Activated CD4-positive, alpha-beta T cell treated with anti-CD3 and anti-CD28 coated beads, Interleukin-2, Interleukin-4, amounts not matched to agents 100 ng/mL and 50 ng/mL, durations not matched to agents 16 hours and 8 hours (primary cell): ENCODE results near the gene RPS6KA3.
"Not testable (repeated sequence)": the region's sequence is repeated elsewhere in the genome, so short reads cannot be mapped to it uniquely, and the experiment has no call there.

Experiments used
- DNase-seq: peaks from one replicate; pipeline ENCODE4 v3.0.0-alpha.2; 2020; ENCODE audit warnings: low spot score

RPS6KA3 gene

GRCh38 chrX:20143561-20143960, 123.1 kb downstream of the RPS6KA3 start:
- DNase-seq, result no peak

DNA sequence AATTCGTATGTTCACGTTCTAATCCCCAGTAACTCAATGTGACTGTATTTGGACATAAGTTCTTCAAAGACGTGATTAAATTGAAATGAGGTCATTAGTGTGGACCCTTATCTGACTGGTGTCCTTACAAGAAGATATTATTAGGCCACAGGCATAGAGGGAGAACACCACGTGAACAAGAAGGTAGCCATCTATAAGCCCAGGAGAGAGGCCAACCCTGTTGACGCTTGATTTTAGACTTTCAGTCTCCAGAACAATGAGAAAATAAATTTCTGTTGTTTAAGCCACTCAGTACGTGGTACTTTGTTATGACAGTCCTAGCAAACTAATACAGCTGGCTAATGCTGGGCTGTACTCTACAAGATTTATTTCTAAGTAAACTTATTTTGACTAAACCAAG, 123.6 kb downstream of the RPS6KA3 start:
- no peak for DNase-seq

DNA sequence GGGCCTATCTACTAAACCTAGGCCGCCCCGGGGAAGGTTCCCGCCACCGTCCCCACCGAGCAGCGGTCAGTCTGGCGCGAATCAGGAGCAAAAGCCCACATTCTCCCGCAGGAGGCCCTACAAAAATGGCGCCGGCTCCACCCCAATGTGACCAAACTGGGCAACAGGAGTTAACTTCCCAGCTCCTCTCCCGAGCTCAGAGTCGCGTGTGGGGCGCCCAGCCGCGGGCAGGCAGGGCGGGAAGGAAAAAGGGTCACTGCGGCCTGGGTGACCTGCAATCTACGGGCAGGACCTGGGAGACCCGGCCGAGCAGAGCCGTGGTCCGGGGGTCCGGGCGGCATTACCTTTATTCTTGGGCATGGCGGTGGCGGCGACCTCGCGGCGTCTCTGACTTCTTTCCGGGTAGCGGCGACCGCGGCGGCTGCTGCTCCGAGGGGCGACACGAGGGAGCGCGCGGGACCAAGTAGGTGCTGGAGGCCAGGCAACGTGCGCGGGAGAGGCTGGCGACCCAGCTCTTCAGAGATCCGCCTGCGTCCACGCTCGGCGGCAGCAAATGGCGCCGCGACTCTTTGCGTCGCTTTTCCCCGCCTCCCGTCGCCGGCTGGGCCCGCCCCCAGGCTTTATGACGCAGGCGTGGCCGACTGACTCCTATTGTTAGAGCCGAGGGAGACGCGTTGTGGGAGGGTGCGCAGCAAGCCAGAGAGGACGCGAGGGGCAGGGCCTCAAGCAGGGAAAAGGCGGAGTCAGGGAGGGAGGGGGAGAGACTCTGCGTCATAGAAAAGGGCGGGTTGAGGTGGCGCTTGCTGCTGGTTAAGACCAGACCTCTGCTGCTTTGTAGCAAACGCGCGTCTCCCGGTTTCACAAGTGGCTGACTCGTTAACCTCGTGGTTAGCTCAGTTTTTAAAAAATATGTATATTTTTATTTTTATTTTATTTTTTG, 125.2 kb downstream of the RPS6KA3 start, which contains the start of gene EIF1AX:
EIF1AX (minus strand) TSS at position 558 of the 940 bp plus-strand sequence; CDS start at position 360, 198 bp downstream.
- DNase-seq, result peak; percentile 99

GRCh38 chrX:20140420-20140819, 126.3 kb downstream of the RPS6KA3 start:
- peak; percentile 12 for DNase-seq

- DNase-seq, result no peak
Observed at GRCh38 chrX:20139966-20140365, 126.7 kb downstream of the RPS6KA3 start.

DNA sequence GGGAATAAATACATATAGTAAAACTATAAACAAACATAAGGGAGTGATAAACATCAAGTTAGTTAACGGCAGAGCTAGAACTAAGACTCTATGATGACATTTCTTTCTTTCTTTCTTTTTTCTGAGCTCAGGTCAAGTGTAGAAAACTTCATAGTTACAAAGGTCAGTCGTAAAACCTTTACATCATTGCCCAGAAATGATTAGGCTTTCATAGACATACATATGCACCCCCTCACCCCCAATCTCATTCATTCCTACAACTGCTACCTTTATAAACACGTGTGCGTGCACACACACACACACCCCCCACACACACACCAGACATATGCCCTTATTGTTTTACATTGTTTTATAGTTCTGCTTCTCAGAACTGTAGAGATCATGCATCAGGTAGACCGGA, 130.8 kb downstream of the RPS6KA3 start:
- DNase-seq, result no peak

GRCh38 chrX:20132666-20133065, 134.0 kb downstream of the RPS6KA3 start:
- DNase-seq, result no peak

- no peak for DNase-seq
Observed at GRCh38 chrX:20130357-20130756, 136.4 kb downstream of the RPS6KA3 start.

GRCh38 chrX:20129547-20129946, 137.2 kb downstream of the RPS6KA3 start:
- DNase-seq, result no peak

DNA sequence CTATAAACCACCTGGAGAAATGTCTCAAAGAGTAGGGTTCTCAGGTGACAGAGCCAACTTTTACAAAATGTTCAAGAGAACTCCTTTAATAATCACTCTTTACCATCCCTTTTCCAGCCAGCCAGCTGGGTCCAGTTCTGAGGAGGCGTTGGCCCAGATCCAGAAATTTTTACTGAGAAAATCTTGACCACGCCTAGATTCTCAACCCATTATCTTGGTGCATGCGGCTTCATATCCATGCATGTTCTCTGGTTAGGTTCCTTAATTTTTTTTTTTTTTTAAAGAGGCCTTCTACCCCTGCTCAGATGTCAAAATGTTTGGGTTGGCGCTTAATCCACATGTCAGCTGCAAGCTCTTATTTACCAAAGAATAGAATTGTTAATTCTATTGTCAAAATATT, 138.0 kb downstream of the RPS6KA3 start:
- DNase-seq, result no peak

GRCh38 chrX:20127440-20127839, 139.3 kb downstream of the RPS6KA3 start:
- DNase-seq, result not testable (repeated sequence)

GRCh38 chrX:20126833-20127232, 139.9 kb downstream of the RPS6KA3 start:
- DNase-seq, result not testable (repeated sequence)

DNA sequence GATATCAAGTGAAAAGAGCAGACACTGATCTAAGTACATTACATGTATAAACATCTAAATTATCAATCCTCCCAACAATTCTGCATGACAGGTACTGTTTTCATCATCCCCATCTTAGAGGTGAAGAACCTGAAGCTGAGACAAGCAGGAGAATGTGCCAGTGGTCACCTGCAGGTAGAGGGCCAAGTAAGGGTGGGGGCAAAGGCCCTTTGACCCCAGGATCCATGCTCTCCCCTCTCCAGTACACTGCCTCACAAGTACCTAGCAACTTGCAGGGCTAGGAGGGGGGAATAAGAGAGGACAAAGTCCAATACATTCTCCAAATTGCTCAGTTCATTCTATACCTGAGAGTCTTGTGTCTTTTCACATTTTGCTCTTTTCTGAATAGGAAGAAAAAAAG, 141.7 kb downstream of the RPS6KA3 start:
- no peak for DNase-seq

DNA sequence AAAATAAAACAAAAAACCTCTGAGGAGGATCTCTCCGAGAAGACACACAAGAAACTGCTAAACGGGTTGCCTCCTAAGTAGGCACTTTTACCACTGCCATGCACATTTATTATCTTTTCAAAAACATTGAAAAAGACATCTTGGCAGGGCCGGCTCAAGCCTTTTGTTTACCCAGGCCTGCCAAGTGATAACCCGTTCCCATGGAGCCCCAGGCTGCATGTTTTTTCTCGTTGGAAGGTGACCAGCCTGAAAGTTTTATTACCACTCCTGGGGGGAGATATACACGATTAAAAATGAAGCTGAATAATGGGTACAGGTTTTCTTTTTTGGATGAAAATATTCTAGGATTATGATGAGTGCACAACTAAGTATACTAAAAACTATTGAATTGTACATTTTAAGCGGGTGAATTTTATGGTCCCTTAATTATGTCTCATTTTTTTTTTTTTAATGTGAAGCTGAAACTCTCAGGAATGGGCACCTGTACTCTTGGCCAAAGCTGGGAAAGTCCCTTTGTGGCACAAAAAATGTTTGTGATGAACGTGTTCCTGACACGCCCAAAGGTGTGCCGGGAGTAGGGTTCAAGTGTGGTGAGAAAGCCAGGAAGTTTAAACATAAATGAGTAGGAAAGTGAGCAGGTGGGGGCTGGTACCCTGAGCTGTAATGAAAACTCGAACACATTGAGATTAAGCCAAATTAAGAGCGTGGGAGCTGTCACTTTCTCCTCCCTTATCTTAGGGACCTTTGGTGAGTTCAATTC, 148.5 kb downstream of the RPS6KA3 start:
- no peak for DNase-seq

DNA sequence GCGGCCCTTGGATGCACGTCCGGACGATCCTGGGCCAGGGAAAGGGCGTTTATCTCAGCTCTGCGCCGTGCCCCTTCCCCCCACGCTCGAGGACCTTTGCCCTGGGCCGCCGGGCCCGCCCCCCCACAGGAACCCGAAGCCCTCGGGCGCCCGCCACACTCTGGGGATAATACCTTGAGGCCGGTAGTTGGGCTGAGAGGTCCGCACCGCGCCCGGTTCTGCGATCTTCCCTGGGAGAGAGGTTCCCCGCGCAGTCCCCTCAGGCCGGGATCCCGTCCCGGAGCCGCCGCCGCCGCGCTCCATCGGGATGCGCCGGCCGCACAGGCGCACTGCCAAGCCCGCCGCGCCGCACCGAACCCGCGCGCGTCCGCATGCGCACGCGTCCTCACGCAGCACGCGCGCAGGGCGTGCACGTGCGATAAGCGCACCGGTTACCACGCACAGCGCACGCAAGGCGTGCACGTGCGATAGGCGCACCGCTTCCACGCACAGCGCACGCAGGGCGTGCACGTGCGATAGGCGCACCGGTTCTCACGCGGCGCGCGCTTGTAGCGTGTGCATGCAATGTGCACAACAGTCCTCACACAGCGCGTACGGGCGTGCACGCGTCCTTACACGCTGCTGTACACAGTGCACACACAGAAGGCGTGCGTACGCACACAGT, 150.0 kb downstream of the RPS6KA3 start, which contains the start of gene MAP7D2:
MAP7D2 (minus strand) TSS at position 331 of the 664 bp plus-strand sequence; CDS start at position 303, 28 bp downstream.
- DNase-seq, result no peak

DNA sequence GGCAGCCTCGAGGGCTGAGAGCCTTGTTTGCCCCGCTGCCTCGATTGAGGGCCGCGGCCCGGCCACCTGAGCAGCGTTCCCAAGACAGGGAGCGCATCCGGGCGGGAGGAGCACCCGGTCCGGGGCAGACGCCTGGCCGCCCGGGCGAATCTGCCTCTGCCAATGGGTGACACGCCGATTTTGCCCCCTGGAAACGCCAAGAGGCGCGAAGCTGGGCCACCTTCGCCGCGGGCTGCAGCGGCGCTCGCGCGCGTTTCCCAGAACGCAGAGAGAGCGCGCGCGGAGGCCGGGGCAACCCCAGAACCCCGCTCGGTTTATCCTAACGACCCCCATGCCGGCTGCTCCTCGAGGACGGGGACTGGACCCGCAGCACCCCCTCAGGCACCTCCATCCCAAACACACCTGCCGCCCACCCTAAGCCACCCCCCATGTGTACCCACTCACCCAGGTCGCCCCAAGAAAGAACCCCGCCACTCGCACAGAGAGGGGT, 150.6 kb downstream of the RPS6KA3 start:
- DNase-seq, result no peak

DNA sequence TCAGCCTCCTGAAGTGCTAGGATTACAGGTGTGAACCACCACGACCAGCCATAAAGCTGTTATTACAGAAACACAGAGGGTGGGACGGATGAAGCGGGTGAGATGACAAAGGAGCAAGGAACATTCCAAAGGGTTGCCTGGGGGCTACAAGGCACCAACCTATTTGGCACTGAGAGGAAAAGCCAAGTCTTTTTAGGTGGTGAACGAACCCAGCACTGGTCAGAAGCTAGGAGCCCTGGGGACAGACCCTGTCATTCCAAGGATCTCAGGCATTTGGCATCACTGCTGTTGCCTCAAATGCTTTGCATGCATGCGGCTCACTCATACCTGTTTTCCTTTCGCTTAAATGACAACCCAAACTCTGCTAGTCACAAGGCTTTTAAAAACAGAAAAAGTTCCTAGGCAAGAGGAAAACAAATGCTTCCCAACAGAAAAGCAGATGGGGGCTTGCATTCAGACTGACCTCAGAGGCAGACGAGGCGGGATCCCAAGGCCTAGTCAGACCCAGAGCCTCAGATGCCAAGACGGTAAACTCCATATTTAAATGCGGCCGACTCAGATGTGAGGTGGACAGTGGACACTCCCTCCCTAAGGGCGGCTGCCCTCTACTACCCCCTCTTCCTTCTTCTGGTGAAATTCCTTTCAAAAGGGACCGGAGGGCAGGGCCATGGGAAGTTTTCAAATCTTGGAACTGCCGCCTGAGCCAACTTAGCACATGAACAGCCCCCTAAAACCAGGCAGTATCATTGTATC, 154.5 kb downstream of the RPS6KA3 start:
- no peak for DNase-seq

GRCh38 chrX:20111271-20111670, 155.4 kb downstream of the RPS6KA3 start:
- no peak for DNase-seq

DNA sequence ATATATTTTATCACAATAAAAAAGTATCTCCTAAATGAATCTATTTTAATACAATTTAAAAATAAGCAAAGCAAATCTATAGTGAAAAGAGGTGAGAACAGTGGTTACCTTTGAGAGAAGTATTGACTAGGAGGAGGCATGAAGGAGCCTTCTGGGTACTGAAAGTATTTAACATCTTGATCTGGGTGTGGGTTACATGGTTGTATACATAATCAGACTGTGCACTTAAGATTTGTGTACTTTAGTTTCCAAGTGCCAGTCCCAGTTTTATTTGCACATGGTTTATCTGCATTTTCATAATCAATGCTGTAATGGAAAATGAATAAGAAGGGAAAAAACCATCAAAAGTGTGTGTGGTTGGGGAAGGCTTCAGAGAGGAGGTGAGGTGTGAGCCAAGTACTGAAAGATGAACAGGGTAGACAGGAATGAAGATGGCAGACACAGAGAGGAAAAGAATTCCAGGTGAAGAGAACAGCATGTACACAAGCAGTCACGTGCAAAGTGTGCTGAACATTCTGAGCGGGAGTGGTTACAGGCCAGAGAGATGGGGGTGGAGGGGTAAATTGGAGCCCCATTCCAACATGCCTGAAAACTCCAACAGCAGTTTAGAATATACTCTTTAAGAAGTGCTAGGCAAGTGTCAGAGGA, 164.7 kb downstream of the RPS6KA3 start:
- DNase-seq, result no peak
